ENCODE results near the gene IRF1. TPM values are rescaled to one million over a fixed set of nuclear protein-coding genes. Genes with fewer than 3 reads are reported as not detected.

IRF1 gene
- total and polyA plus RNA-seq, 2 of the 4 experiments (the other 2 are of a cell fraction) = 11.1 to 18.9 TPM

DNA sequence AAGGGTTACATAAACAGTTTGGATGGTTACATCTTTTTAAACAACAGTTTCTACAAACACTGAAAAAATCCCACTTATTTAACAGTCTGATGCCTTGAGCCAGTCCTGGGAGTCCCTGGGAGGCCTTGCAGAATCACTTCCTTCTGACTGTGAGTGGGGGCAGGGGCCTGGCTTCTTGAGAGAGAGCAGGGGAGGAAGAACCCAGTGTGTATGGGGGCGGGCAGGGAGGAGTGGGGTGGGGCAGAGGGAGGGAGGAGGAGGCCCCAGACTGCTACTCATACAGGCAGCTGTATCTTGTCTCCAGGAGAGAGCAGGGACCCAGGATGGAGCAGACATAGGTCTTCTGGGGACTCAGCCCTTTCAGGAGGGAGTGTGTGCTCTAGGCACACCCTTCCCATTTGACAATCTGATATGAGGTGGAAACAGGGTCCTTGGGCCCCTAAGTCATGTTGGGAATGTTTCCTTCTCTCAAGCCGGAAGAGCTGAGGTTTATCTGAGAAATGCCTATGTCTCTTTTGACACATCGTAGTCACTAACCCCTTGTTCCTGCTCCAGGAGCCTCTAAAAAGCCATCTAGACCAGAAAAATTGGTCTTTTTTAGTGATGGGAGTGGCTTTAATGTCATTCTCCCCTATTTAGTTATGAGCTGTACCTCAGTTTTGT is 52.8 kb downstream of the IRF1 start (continued):
- TF ChIP-seq, protein P1, sequence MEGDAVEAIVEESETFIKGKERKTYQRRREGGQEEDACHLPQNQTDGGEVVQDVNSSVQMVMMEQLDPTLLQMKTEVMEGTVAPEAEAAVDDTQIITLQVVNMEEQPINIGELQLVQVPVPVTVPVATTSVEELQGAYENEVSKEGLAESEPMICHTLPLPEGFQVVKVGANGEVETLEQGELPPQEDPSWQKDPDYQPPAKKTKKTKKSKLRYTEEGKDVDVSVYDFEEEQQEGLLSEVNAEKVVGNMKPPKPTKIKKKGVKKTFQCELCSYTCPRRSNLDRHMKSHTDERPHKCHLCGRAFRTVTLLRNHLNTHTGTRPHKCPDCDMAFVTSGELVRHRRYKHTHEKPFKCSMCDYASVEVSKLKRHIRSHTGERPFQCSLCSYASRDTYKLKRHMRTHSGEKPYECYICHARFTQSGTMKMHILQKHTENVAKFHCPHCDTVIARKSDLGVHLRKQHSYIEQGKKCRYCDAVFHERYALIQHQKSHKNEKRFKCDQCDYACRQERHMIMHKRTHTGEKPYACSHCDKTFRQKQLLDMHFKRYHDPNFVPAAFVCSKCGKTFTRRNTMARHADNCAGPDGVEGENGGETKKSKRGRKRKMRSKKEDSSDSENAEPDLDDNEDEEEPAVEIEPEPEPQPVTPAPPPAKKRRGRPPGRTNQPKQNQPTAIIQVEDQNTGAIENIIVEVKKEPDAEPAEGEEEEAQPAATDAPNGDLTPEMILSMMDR (conservative IDR thresholded peaks at IDR 0.05; ENCODE audit: low read depth, low read length) = no peak

DNA sequence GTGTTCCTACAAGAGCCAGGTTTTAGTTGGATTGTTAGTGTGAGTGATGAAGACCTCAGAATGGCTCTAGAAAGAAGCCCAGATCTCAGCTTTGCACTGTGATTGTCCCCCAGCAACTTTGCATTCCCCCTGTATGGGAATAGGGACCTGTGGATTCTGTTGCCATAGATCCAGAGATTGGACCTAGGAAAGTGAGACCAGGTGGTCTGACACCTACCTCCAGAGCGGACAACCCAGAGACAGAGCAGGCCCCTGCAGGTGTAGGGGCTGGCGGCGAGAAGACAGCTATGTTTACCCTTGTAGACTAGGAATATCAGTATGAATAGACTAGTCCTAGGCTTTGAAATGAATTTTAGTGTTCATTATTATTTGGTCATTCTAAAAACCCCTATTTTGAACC is 53.6 kb downstream of the IRF1 start:
- Histone ChIP-seq H3K79me1 (ENCODE audit: low read depth in 1 of 2, low read length in 2 of 2) (peaks cover 9 to 42% of the 10 kb centered on the region in 2 experiments), H2AK9ac (replicated peaks; ENCODE audit: low read depth, low read length, poor library complexity) (no peak overlapping the region), H3K23ac (ENCODE audit: low read depth, low read length) (peak overlapping the region; percentile 64), H2BK15ac (ENCODE audit: low read depth, low read length) (peak overlapping the region; percentile 59; the same call in 2 of the 3 replicates), H3K27ac (ENCODE audit: insufficient read depth, low read length) (peak overlapping the region; percentile 52), H3K9ac (ENCODE audit: low read depth, low read length) (no peak overlapping the region), H2BK20ac (ENCODE audit: low read depth, low read length) (peak overlapping the region; percentile 90), H4K8ac (ENCODE audit: low read depth in 2 of 2, low read length in 2 of 2) (peak overlapping the region in 1 of 2 experiments; percentile 49; a peak in 2 of 4 replicates), H4K5ac (ENCODE audit: low read depth, low read length) (peak overlapping the region; percentile 83), H3K56ac (ENCODE audit: extremely low read depth, insufficient read depth, low read length) (0 out of 2 replicates have a peak overlapping the region, but pooled peaks have one; percentile 36), H3K27me3 (ENCODE audit: control insufficient read depth, insufficient read depth, low read length) (no peaks in the 10 kb centered on the region), H3K4me3 (ENCODE audit: insufficient read depth, low read depth, low read length) (no peak overlapping the region), H3K36me3 (ENCODE audit: control insufficient read depth, insufficient read depth, low read length) (no peaks in the 10 kb centered on the region), H2BK5ac (ENCODE audit: low read depth, low read length, poor library complexity, severe bottlenecking) (peak overlapping the region; percentile 57), H4K91ac (ENCODE audit: insufficient read depth, low read depth, low read length) (peak overlapping the region; percentile 78), H3K9me1 (ENCODE audit: insufficient read depth, low read length) (peaks cover 26% of the 10 kb centered on the region), H4K20me1 (ENCODE audit: insufficient read depth, low read length) (no peaks in the 10 kb centered on the region; the same call in 1 of the 2 replicates), H3K4ac (ENCODE audit: low read depth, low read length) (peak overlapping the region; percentile 87), H2AK5ac (ENCODE audit: low read depth, low read length) (peak overlapping the region; percentile 62), H3K4me2 (ENCODE audit: low read depth, low read length) (peak overlapping the region; percentile 43; the same call in 1 of the 2 replicates), H2BK120ac (ENCODE audit: low read depth, low read length) (peak overlapping the region; percentile 84), H2AFZ (replicated peaks; ENCODE audit: low read length, poor library complexity) (no peak overlapping the region), H3K18ac (ENCODE audit: low read depth, low read length) (peak overlapping the region; percentile 77), H3K9me3 (ENCODE audit: control insufficient read depth, insufficient read depth, low read length) (no peaks in the 10 kb centered on the region), H3K14ac (replicated peaks; ENCODE audit: low read depth, low read length) (peak overlapping the region; percentile 66), H3K4me1 (ENCODE audit: control insufficient read depth, insufficient read depth, low read length) (peaks cover 28% of the 10 kb centered on the region)
- intact Hi-C loops (cut with micrococcal nuclease) (no loop called here), in situ Hi-C loops (cut with MboI; ENCODE audit: low sequenced_read_pairs) (no loop called here), dilution Hi-C loops (cut with HindIII; ENCODE audit: low sequenced_read_pairs, unreplicated experiment) (no loop called here)
- no CpG with 5 or more reads among the region's 3 CpGs for WGBS, 2 experiments (ENCODE audit: extremely low coverage in 2 of 2, insufficient read length in 1 of 2)
- ChIA-PET POLR2A (ENCODE audit: unreplicated experiment) (interaction anchor here (1.0 kb wide), 1 partner anchor 10 kb away, joined by 3 read pairs; no protein-coding TSS in a partner anchor), CTCF (interaction anchor here (0.9 to 1.0 kb wide), 2 partner anchors 10 kb away, joined by 3 to 4 read pairs; no protein-coding TSS in a partner anchor)
- no peak for DNase-seq
- no peak for ATAC-seq (ENCODE audit: low read depth)
- BruUV-seq (replicated peaks) = no TSS peak
- TF ChIP-seq BHLHE40 (IDR thresholded peaks at IDR 0.05; ENCODE audit: low read depth, low read length) (no peak), POLR2A (IDR thresholded peaks at IDR 0.05; ENCODE audit: low read depth, low read length) (no peak), FOS (IDR thresholded peaks at IDR 0.05; ENCODE audit: low read depth, low read length) (no peak), RCOR1 (IDR thresholded peaks at IDR 0.05; ENCODE audit: insufficient replicate concordance, low read length) (no peak), CHD1 (IDR thresholded peaks at IDR 0.05; ENCODE audit: low read depth, low read length) (no peak), CEBPB (IDR thresholded peaks at IDR 0.05; ENCODE audit: low read depth, low read length) (no peak), RAD21 (IDR thresholded peaks at IDR 0.05; ENCODE audit: low read length) (no peak), SMC3 (IDR thresholded peaks at IDR 0.05; ENCODE audit: low read depth, low read length) (no peak), MAZ (IDR thresholded peaks at IDR 0.05; ENCODE audit: borderline replicate concordance, low read depth, low read length) (no peak)
- TF ChIP-seq, protein P2, sequence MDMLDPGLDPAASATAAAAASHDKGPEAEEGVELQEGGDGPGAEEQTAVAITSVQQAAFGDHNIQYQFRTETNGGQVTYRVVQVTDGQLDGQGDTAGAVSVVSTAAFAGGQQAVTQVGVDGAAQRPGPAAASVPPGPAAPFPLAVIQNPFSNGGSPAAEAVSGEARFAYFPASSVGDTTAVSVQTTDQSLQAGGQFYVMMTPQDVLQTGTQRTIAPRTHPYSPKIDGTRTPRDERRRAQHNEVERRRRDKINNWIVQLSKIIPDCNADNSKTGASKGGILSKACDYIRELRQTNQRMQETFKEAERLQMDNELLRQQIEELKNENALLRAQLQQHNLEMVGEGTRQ (IDR thresholded peaks at IDR 0.05; ENCODE audit: low read depth, low read length) = no peak
- TF ChIP-seq, protein P1 (conservative IDR thresholded peaks at IDR 0.05; ENCODE audit: low read depth, low read length) = no peak
